Breast epithelium (tissue), 4 donors: ENCODE data around the gene CREM. TPM values are rescaled to one million over a fixed set of nuclear protein-coding genes. Genes with fewer than 3 reads are reported as not detected.

Source experiments
- DNase-seq, 2 donors: peaks; one replicate each; pipeline ENCODE4 v3.0.0-alpha.2; 2019; ENCODE audit warnings: low spot score in 2 of 2
- H3K27ac ChIP-seq, 2 donors: fragments of 200-600 bp; sonication (generic) in 1 of 2; one replicate each; pipeline ENCODE4 v1.5.1; 2016 to 2019; ENCODE audit warnings: mild to moderate bottlenecking in 1 of 2
- H3K27me3 ChIP-seq, 2 donors: fragments of 200-600 bp; sonication (generic) in 1 of 2; one replicate each; pipeline versions ENCODE4 v1.5.1 to v1.6.0; 2017 to 2019; ENCODE audit warnings: control low read depth in 1 of 2, mild to moderate bottlenecking in 1 of 2
- H3K36me3 ChIP-seq: fragments of 200-600 bp; one replicate; pipeline ENCODE4 v1.5.1; 2019
- H3K4me1 ChIP-seq, 2 donors: fragments of 200-600 bp; sonication (generic); one replicate each; pipeline ENCODE4 v1.5.1; 2016 to 2019; ENCODE audit warnings: control low read depth in 1 of 2
- H3K4me3 ChIP-seq, 3 donors: fragments of 200-600 bp; sonication (generic); 1 replicate in 2 of 3; 2 replicates in 1 of 3; pipeline ENCODE4 v1.5.1; 2016 to 2019; ENCODE audit warnings: mild to moderate bottlenecking in 3 of 3, moderate library complexity in 2 of 3
- H3K9me3 ChIP-seq, 2 donors: fragments of 200-600 bp; sonication (generic) in 1 of 2; one replicate each; pipeline ENCODE4 v1.5.1; 2016 to 2019; ENCODE audit warnings: control low read depth in 1 of 2
- POLR2A ChIP-seq: fragments of 450-650 bp; IDR thresholded peaks from one replicate; pipeline ENCODE4 v1.6.1; 2016; ENCODE audit warnings: antibody characterized with exemption, mild to moderate bottlenecking, moderate library complexity
- POLR2AphosphoS5 ChIP-seq, 3 donors: sonication (generic); formaldehyde crosslinking; IDR thresholded peaks; one replicate each; pipeline ENCODE4 v1.6.1; 2017; ENCODE audit warnings: antibody characterized with exemption in 3 of 3
- intact Hi-C: fragments of 100-400 bp; cut with DNase I; formaldehyde crosslinking; loops from one replicate; pipeline ENCODE4 v1.15.1; 2023; ENCODE audit warnings: low total_unique reads
- total RNA-seq, 3 donors: library from RNA; depleted of rRNA; stranded (reverse); fragments of >200 nt; gene quantifications; one replicate each; pipeline ENCODE4 v1.1.0, GENCODE V29; 2016
- TF ChIP-seq, protein P1 (sequence below), 3 donors: fragments of 450-650 bp; IDR thresholded peaks; one replicate each; pipeline ENCODE4 v1.5.1; 2016 to 2017; ENCODE audit warnings: antibody characterized with exemption in 3 of 3, mild to moderate bottlenecking in 3 of 3, moderate library complexity in 3 of 3

CREM gene
- total RNA-seq, 3 donors from 2014 or later: 30.6 to 55.4 (median 41.6) TPM

DNA sequence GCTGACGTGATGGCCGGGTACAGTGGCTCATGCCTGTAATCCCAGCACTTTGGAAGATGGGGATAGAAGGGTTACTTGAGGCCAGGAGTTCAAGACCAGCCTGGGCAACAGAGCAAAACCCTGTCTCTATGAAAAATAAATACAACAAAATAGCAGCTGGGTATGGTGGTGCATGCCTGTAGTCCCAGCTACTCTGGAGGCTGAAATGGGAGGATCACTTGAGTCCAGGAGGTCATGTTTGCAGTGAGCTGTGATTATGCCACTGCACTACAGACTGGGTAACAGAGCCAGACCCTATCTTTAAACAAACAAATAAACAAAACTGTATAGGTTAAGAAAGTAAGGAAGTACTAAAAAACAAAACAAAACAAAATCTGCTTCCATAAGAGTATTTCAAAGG lies 30.3 kb upstream of the CREM start:
- intact Hi-C loops: no loop called here
- TF ChIP-seq POLR2AphosphoS5 (IDR thresholded peaks at IDR 0.05): no peak
- TF ChIP-seq, protein P1, sequence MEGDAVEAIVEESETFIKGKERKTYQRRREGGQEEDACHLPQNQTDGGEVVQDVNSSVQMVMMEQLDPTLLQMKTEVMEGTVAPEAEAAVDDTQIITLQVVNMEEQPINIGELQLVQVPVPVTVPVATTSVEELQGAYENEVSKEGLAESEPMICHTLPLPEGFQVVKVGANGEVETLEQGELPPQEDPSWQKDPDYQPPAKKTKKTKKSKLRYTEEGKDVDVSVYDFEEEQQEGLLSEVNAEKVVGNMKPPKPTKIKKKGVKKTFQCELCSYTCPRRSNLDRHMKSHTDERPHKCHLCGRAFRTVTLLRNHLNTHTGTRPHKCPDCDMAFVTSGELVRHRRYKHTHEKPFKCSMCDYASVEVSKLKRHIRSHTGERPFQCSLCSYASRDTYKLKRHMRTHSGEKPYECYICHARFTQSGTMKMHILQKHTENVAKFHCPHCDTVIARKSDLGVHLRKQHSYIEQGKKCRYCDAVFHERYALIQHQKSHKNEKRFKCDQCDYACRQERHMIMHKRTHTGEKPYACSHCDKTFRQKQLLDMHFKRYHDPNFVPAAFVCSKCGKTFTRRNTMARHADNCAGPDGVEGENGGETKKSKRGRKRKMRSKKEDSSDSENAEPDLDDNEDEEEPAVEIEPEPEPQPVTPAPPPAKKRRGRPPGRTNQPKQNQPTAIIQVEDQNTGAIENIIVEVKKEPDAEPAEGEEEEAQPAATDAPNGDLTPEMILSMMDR (IDR thresholded peaks at IDR 0.05): no peak
- no peak for TF ChIP-seq POLR2A
- Histone ChIP-seq H3K27me3 (no peaks in the 10 kb centered on the region), H3K4me3 (no peak overlapping the region), H3K27ac (no peak overlapping the region), H3K4me1 (no peaks in the 10 kb centered on the region), H3K9me3 (no peaks in the 10 kb centered on the region), H3K36me3 (no peaks in the 10 kb centered on the region)
- DNase-seq: no peak

DNA sequence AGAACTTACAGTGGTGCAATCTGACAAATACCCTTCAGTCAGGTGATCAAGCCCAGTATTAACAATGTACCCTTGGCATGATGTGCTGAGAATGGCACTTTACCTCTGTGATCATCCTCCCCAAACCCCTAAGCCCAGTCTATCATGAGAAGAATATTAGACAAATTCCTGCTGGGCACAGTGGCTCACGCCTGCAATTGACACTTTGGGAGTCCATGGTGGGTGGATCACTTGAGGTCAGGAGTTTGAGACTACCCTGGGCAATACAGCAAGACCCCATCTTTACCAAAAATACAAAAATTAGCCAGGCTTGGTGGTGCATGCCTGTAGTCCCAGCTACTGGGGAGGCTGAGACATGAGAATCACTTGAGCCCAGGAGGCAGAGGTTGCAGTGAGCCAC lies 29.1 kb upstream of the CREM start:
- no peak overlapping the region for H3K27ac ChIP-seq
- intact Hi-C loops: no loop called here
- TF ChIP-seq POLR2A (no peak), POLR2AphosphoS5 (IDR thresholded peaks at IDR 0.05) (no peak)
- TF ChIP-seq, protein P1 (IDR thresholded peaks at IDR 0.05): no peak
- H3K4me1 ChIP-seq: no peaks in the 10 kb centered on the region
- H3K4me3 ChIP-seq: no peak overlapping the region
- no peaks in the 10 kb centered on the region for H3K9me3 ChIP-seq
- no peaks in the 10 kb centered on the region for H3K27me3 ChIP-seq
- no peak for DNase-seq
- no peaks in the 10 kb centered on the region for H3K36me3 ChIP-seq

DNA sequence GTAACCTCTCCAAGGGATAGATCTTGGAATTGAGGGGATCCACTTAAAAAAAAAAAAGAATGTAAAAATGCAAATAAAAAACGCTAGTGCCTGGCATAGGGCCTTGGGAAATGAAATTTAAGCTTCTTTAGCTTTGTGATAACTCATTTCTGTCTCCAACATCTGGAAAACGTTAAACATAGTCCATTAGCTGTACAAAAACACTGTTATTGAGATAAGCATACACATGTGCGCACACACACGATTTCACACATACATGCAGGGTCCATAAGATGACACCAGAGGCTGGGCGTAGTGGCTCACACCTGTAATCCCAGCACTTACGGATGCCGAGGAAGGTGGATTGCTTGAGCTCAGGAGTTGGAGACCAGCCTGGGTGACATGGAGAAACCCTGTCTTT lies 22.8 kb upstream of the CREM start:
- TF ChIP-seq POLR2A (no peak), POLR2AphosphoS5 (IDR thresholded peaks at IDR 0.05) (no peak)
- TF ChIP-seq, protein P1 (IDR thresholded peaks at IDR 0.05): no peak
- no peaks in the 10 kb centered on the region for H3K4me1 ChIP-seq

DNA sequence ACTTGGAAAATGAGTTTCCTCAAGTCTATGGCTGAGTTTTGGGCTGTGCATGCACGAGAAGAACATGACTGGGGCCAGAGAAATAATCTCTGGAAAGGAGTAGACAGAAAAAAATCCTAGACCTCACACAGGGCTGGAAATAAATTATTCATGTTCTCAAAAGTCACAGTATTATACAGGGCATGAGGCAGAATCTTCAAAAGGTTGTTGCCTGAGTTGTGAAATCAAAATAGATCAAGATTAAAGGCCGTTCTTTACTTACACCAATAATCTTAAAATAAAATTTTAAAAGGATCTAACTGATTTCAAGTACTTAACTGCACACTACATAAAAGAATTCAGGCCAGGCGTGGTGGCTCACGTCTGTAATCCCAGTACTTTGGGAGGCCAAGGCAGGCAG lies 14.1 kb upstream of the CREM start:
- Histone ChIP-seq H3K36me3 (no peaks in the 10 kb centered on the region), H3K27me3 (no peaks in the 10 kb centered on the region), H3K9me3 (no peaks in the 10 kb centered on the region), H3K27ac (no peak overlapping the region), H3K4me1 (no peaks in the 10 kb centered on the region), H3K4me3 (no peak overlapping the region)
- DNase-seq: no peak
- intact Hi-C loops: loop anchor here (10.0 kb wide), 1 partner anchor 102 kb away; no protein-coding TSS in a partner anchor
- TF ChIP-seq POLR2A (no peak), POLR2AphosphoS5 (IDR thresholded peaks at IDR 0.05) (no peak)
- TF ChIP-seq, protein P1 (IDR thresholded peaks at IDR 0.05): no peak

More for the DNA sequence above, 22.8 kb upstream of the CREM start:
- Histone ChIP-seq H3K27me3 (no peaks in the 10 kb centered on the region), H3K36me3 (no peaks in the 10 kb centered on the region), H3K27ac (no peak overlapping the region), H3K4me3 (no peak overlapping the region), H3K9me3 (no peaks in the 10 kb centered on the region)
- no peak for DNase-seq
- intact Hi-C loops: no loop called here

DNA sequence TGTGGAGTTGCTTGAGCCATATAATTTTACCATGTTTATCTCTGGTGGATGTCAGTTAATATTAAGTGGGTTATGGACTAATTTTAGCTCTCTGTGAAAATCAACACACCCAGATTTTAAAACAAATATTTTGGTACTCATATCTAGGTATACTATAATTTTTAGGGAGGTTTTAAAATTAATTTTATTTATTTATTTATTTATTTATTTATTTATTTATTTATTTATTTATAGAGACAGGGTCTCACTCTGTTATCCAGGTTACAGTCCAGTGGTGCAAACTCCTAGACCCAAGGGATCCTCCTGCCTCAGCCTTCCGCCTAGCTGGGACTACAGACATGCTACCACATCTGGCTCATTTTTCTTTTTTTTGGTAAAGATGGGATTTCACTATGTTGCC lies 7.3 kb upstream of the CREM start:
- Histone ChIP-seq H3K4me3 (no peak overlapping the region), H3K9me3 (no peaks in the 10 kb centered on the region), H3K27me3 (no peaks in the 10 kb centered on the region), H3K36me3 (no peaks in the 10 kb centered on the region), H3K27ac (no peak overlapping the region), H3K4me1 (no peaks in the 10 kb centered on the region)
- DNase-seq: no peak
- intact Hi-C loops: loop anchor here (10.0 kb wide), 1 partner anchor 95 kb away; no protein-coding TSS in a partner anchor
- no peak for TF ChIP-seq POLR2AphosphoS5 (IDR thresholded peaks at IDR 0.05)
- TF ChIP-seq, protein P1 (IDR thresholded peaks at IDR 0.05): no peak
